ENCODE results near the gene PTH2.

PTH2 gene

GRCh38 chr19:49407079-49407478 is 16.2 kb downstream of the PTH2 start:
- in situ Hi-C loops (cut with MboI; ENCODE audit: low pct_unique_long_range_greater_than_20kb, low sequenced_read_pairs, unreplicated experiment), result no loop called here
- DNase-seq (ENCODE audit: low spot score), result no peak
- no peak for TF ChIP-seq CTCF (IDR thresholded peaks at IDR 0.05; ENCODE audit: extremely low read depth, insufficient read depth, missing control alignments)

- no peak for DNase-seq (ENCODE audit: low spot score)
- in situ Hi-C loops (cut with MboI; ENCODE audit: low pct_unique_long_range_greater_than_20kb, low sequenced_read_pairs, unreplicated experiment), result no loop called here
- no peak for TF ChIP-seq CTCF (IDR thresholded peaks at IDR 0.05; ENCODE audit: extremely low read depth, insufficient read depth, missing control alignments)
These were observed 19.6 kb downstream of the PTH2 start for GRCh38 chr19:49403404-49404187.

GRCh38 chr19:49400029-49400428 is 23.2 kb downstream of the PTH2 start:
- no peak for DNase-seq (ENCODE audit: low spot score)
- in situ Hi-C loops (cut with MboI; ENCODE audit: low pct_unique_long_range_greater_than_20kb, low sequenced_read_pairs, unreplicated experiment), result no loop called here
- no peak for TF ChIP-seq CTCF (IDR thresholded peaks at IDR 0.05; ENCODE audit: extremely low read depth, insufficient read depth, missing control alignments)

GRCh38 chr19:49398931-49399330 is 24.3 kb downstream of the PTH2 start:
- no peak for TF ChIP-seq CTCF (IDR thresholded peaks at IDR 0.05; ENCODE audit: extremely low read depth, insufficient read depth, missing control alignments)
- no peak for DNase-seq (ENCODE audit: low spot score)
- in situ Hi-C loops (cut with MboI; ENCODE audit: low pct_unique_long_range_greater_than_20kb, low sequenced_read_pairs, unreplicated experiment), result no loop called here

- in situ Hi-C loops (cut with MboI; ENCODE audit: low pct_unique_long_range_greater_than_20kb, low sequenced_read_pairs, unreplicated experiment), result no loop called here
- no peak for DNase-seq (ENCODE audit: low spot score)
- TF ChIP-seq CTCF (IDR thresholded peaks at IDR 0.05; ENCODE audit: extremely low read depth, insufficient read depth, missing control alignments), result no peak
These were observed 25.1 kb downstream of the PTH2 start for GRCh38 chr19:49398001-49398615.

- TF ChIP-seq CTCF (IDR thresholded peaks at IDR 0.05; ENCODE audit: extremely low read depth, insufficient read depth, missing control alignments), result no peak
- DNase-seq (ENCODE audit: low spot score), result no peak
- in situ Hi-C loops (cut with MboI; ENCODE audit: low pct_unique_long_range_greater_than_20kb, low sequenced_read_pairs, unreplicated experiment), result no loop called here
These were observed 26.3 kb downstream of the PTH2 start for GRCh38 chr19:49396738-49397505.

Data from GM13977 (cell line).